ENCODE data around the gene PECR. TPM values are rescaled to one million over a fixed set of nuclear protein-coding genes. Genes with fewer than 3 reads are reported as not detected.
"Not testable (repeated sequence)": the region's sequence is repeated elsewhere in the genome, so short reads cannot be mapped to it uniquely, and the experiment has no call there.

PECR gene
- total RNA-seq, 1 donor from 2014 or later: 6.9 TPM

DNA sequence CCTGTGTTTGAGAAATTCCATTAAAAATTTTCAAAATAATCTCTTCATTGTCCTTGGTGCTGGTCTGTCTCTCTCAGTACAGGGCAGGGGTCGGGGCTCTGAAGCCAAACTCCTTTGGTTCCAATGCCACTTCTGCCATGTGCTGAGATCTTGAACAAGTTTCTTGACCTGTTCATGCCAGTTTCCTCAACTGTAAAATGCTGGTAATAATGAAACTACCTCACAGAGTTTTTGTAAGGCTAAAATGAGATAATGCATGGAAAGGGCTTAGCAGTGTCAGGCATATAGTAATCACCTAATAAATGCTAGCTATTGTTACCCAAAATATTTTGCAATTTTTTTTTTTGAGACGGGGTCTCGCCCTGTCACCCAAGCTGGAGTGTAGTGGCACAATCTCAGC lies 51.4 kb downstream of the PECR start:
- DNase-seq (ENCODE audit: low read depth, low spot score): no peak

DNA sequence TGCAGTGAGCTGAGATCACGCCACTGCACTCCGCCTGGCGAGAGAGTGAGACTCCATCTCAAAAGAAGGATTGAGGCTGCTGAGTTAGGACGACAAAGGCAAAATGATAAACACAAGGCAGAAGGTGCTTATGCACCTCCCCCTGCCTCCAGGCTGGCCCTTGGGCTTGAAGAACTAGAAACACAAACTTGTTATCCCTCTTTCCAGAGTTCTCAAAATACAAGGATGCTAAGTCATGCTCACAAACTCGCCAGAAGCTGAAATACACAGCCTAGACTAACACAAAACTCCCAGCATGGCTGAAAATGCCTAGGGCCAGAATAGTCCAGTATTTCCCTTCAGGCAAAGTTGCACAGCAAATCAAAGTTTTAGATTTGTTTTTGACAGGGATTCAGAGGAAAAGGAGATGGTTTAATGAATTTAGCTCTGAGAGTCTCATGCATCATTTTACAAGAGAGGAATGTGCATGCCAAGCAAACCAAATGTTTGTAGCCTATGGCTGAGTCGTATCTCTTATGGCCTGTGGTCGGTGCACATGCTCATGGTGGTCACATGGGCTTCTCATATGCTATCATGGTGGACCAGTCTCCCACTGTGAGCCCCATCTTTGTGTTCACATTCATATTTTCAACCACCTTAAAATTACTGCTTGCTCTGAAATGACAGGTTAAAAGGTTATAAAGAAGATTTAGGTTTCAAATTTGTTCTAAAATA lies 52.0 kb downstream of the PECR start:
- DNase-seq (ENCODE audit: low read depth, low spot score): no peak

DNA sequence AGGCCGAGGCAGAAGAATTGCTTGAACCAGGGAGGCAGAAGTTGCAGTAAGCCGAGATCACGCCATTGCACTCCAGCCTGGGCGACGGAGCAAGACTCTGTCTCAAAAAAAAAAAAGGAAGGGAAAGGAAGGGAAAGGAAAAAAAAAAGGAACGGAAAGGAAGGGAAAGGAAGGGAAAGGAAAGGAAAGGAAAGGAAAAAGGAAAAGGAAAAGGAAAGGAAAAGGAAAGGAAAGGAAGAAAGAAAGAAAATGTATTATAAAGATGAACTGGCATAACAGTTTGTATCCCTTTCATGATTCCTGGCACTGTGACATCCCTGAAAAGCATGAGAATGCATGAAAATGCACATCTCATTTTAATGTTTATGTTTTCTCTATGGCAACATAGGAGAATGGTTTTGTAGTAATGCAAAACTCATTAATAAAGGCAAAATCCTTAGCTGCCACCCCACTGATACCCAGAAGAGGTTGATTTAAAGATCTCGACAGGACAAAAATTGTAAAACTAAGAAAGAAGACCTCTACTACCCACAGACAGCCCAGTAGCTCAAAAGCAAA lies 56.8 kb downstream of the PECR start:
- DNase-seq (ENCODE audit: low read depth, low spot score): no peak

DNA sequence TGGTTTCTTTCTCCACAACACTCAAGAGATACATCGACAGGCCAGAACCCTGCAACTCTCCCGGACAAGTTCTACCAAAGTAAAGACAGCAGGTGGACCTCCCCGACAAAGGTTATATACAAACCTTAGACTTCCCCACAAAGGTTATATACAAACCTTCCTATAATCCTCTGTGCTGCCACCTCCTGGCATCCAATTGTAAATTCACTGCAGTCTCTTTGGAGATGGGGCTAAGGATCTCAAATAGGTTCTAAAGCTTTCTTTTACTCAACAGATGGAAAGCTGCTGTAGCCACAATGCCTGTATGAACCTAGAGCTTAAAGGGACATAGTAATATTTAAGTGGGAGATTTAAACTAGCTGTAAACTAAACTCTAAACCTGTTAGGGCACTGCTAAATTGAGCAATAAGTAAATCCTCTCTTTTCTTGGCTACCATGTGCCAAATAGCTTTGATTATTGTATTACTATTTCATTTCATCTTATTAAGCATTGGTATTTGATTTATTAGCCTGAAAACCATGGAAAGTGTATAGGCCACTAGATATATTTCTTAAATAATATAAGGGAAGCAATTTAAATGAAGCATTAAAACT lies 58.5 kb downstream of the PECR start:
- DNase-seq (ENCODE audit: low read depth, low spot score): peak; percentile 17

DNA sequence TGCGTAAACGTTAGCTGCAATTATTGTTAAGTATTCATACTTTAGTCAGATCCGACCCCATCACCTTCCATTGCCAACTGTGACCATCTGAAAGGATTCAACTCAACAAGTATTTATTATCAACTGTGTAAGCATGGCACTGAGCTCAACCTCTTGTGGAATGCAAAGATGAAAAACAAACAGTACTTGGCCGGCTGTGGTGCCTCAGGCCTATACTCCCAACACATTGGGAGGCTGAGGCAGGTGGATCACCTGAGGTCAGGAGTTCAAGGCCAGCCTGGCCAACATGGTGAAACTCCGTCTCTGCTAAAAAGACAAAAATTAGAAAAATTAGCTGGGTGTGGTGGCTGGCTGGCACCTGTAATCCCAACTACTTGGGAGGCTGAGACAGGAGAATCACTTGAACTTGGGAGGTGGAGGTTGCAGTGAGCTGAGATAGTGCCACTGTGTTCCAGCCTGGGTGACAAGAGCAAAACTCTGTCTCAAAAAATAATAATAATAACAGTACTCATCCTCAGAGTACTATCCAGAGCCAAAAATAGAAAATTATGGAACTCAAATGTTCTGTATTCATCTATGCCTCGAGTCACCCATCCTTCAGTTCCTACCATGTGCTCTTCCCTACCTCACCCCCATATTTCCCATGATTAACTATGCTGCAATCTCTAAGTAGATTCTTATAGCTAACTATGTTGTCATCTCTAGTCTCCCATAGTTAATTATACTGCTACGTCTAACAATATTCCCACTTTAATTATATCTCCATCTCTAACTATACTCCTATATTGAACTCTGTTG lies 59.6 kb downstream of the PECR start:
- no peak for DNase-seq (ENCODE audit: low read depth, low spot score)

DNA sequence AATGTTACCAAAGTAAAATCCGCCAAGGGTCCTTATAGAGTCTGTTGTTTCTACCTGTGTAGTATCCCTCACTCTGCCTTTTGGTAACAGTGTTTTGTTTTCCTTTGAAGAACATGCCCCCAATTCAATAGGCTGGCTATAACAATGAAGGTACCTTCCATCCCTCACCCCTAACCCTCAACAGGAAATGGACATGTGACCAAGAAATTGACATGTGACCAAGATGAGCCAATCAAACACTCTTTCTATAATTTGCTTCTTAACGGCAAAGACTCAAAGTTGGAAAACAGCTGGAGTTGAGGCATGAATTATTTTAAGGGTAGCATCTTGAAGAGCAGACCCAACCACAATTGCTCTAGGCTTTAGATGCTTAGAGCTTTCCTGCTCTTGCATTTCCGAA lies 62.9 kb downstream of the PECR start:
- DNase-seq (ENCODE audit: low read depth, low spot score): no peak

DNA sequence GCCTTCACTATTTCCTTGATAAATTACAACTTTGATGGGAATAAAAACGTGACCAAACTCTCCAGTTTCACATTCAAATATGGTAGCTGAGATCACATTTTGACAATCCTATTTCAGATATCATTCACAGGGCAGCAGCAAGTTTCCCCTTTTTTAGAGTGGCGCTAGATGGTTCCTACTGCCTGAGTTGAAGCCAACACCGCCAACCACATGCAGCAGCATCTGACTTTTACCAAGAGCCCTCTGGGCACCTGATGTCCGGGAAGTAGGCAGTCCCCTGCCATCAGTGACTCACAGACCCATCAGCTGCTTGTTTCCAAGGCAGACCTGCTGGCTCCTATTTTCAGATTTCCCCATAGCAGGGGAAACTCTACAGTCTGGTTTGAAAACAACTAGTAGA lies 64.2 kb downstream of the PECR start:
- DNase-seq (ENCODE audit: low read depth, low spot score): no peak

DNA sequence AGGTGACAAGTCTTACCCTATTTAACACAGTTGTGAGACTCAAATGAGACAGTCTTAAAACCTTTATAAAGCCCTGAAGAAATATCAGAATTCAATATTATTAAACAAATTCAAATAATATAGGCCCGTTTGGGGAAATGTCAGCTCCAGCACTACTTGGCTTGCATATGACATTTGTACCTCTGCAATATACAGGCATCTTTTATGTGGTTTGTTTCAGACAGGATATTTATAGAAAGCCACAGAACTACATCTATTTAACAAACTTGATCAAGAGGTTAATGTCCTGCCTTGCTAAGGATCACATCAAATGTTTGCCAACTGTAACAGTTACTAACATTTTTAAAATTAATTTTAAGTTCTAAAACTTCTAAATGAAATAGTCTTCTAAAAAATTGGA lies 65.0 kb downstream of the PECR start:
- no peak for DNase-seq (ENCODE audit: low read depth, low spot score)

DNA sequence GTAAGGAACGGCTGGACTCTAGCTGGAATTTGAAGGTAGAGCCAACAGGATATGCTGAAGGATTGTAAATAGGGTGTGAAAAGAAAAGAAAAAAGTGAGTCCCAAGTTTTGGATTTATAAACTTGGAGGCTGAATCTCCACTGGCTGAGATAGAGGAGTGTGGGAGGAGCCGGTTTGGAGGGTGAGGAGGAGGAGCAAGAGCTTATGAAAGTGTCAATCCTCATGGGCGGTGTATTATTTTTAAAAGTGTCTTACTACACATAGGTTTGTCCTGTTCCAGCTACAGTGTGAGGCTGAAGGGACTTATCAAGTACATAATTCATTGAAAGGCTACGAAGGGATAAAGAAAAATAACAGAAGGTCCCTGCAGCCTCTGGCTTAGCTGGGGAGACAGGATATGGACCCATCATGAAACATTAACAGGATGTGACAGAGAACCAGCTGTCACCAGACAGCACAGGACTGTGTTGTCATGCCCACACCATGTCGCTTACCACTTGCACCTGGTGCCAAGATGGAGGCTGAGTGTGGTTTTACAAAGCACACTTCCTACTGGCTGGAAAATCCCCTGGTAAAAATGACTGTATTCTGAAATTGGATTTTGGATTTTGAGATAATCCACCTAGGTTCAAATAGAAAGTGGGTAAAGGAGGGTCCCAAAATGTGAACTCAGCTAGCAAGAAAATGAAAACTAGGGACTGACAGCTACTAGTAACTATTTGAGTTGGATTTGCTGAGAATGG lies 65.7 kb downstream of the PECR start:
- no peak for DNase-seq (ENCODE audit: low read depth, low spot score)

DNA sequence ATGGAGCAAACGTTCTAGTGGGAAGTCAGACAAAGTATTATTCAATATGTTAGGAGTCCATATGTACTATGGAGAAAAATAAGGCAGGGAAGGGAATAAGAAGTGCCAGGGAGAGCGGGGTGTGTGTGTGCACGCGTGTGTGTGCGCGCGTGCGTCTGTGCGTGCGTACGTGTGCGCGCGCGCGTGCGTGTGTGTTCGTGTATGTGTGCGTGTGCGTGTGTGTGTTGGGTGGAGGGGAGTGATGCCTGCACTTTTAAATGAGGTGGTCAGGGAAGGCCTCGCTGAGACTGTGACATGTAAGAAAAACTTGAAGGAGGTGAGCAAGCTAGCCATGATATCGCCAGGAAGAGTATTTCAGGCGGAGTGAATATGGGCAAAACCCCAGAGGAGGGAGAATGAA lies 66.6 kb downstream of the PECR start:
- DNase-seq (ENCODE audit: low read depth, low spot score): no peak

DNA sequence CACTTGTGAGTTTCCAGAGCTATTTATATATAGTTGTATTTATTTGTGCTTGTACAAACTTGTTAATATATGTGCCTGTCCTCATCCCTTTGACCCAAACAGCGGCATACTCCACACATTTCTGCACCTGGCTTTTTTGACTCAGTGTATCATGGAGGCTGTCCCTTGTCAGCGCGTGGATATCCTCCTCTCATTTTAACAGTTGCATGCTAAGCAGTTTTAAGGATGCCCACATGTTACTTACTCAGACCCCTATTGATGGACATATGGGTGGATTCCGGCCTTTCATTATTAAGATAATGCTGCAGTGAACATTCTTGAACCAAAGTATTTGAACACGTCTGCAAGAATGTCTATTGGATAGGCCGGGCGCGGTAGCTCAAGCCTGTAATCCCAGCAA lies 67.6 kb downstream of the PECR start:
- no peak for DNase-seq (ENCODE audit: low read depth, low spot score)

DNA sequence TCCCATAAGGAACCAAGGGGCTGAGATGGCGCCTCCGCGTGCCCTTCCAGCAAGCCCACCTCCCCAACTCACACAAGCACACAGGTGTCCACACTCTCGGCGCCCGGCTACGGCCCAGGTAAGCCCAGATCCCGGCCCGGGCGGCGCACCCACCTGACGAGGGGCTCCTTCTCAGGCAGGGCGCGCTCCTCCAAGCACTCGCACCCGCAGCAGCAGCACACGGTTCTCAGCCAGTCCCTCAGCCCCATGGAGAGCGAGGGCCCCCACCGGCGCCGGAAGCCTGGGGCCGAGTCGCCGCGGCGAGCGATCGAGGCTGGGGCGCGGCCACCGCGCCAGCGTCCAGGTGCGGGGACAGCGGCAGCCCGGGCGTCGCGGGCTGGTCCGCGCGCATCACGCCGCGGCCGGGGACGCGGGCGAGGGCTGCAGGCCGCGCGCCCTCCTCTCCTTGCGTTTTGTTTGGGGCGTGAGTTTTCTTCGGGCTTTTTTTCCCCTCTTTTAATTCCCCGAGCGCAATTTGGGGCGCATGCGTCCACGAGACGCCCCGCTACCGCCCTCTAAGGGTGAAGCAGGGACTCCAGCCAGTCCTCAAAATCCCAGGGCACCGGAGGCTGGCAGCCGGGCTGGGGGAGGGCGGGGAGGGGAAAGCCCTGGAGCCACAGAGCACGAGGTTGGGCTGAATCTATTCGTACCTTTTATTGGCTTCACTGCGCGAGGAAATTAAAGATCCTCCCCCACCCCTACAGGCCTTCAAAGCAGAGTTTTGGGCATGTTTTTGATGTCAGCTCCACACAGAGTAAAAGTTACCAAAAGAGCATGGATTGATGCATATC lies 68.3 kb downstream of the PECR start, which contains the start of gene MREG:
Gene MREG, minus strand, starts transcription at position 472 of the 830 bp plus-strand sequence. Its CDS starts 224 bp downstream, at position 248.
- DNase-seq (ENCODE audit: low read depth, low spot score): peak; percentile 20

DNA sequence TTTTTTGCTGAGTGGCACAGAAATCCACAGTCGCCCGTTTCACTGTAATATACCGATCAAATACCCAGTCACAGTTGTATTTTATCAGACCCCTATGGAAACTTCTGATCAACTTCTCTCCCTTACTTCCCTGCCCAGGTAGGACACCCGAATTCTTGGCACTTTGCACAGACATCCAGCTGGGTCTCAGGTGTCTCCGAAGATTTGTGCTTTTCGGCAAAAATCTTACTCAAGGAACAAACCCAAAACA lies 68.9 kb downstream of the PECR start:
- no peak for DNase-seq (ENCODE audit: low read depth, low spot score)

DNA sequence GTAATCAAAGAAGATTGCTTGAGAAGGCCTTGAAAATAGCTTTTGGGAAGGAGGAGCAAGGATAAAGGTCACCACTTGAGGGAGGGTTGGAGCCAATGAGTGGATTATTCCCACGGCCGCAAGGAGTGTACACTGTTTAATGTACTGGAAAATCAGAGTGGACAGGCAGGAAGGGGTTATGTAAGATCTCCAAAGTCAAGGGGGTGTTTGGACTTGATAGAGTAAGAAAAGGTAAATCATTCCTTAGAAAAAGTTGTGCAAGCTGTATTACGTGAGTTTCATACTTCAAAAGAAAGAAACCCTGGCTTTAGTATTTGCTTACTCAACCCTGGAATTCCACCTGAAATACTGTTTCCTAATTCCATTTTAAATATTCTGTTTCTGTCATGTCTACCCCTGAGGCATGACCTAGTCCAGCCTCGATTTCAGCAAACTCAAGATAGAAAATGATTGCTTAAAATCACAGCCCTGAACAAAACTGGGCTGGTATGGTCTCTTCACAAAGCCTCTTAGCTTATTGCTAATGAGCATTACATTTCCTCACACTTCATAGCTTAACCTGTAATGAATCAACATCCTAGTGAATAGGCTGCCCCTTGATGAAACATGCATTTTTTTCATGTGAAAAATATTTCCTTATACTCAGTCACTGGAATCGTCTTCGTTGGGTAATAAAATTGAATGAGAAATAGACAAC lies 69.3 kb downstream of the PECR start:
- no peak for DNase-seq (ENCODE audit: low read depth, low spot score)

DNA sequence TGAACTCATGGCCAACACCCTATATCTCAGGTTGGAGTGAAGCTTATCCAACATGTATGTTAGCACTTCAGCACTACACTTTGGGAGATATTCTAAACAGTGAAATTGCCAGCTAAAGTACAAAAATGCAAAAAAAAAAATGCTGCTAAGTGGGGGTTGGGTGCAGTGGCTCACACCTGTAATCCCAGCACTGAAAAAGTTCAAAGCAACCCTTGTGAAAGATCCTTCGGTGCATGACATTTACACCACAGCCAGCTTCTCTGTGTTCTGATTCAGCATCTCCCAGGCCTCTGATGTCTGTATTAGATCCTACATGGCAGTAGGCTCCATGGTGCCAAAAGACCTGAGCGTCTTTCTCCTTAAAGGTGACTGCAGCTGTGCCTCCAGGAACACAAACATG lies 72.4 kb downstream of the PECR start:
- not testable (repeated sequence) for DNase-seq (ENCODE audit: low read depth, low spot score)

DNA sequence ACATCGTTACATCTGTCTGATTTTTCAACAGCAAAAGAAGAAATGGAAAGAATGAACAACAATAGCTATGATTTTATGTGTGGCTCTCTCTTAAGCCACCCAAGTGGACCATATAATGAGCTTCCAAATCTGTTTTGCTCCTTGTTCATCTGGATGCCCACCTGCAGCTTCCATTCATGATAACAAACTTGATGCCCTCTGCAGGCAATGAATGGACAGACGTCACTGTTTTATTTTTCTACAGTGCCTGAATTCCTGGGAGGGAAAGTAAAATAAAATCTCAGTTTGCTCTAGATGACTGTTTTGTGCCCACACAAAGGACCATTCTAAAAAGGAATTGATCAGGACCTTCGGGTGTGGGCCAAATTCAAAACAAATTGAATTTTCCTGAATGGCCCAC lies 73.2 kb downstream of the PECR start:
- DNase-seq (ENCODE audit: low read depth, low spot score): no peak

DNA sequence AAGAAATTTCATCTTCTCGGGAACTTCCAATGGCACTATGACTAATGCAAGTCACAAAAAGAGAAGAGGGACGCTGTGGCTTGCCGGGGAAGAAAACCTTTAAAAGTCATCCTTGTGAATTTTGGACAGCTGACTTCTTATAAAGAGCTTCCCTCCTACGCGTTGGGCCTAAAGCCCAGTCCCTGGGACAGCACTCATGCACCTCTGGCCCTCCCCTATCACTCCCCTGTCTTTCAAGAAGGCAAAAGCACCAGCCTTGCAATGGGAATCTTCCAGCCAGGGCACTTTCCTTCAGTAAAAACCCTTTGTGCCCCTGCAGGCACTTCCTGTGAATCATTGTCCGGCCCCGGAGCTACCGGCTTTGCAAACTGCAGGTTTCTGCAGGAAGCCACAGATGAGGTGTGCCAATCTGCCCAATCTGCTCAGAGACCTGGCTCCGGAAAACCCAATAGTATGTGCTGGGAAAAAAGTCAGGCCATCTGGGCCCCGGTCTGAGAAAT lies 75.4 kb downstream of the PECR start:
- peak; percentile 15 for DNase-seq (ENCODE audit: low read depth, low spot score)

DNA sequence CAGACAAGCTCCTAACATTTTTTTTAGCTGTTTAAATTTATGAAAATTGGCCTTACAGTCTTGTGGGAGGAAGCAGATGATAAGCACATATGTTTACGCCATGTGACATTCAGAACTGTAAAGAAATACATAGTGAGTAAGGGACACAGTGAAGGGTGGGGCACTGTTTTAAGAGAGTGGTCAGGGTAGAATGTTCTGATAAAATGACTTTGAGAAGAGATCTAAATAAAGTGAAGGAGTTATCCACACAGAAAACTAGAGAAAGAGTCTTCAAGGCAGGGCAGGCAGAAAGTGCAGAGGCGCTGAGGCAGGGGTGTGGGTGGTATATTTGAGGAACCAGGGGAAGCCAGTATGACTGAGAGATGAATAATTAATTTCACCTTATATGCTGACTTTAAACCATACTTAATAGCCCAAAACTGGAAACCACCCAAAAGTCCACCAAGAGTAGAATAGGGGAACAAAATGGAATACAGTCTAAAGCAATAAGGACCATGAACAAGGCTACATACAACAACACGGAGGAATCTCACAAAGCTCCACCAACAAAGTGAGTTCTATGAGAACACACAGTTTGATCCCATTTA lies 76.8 kb downstream of the PECR start:
- DNase-seq (ENCODE audit: low read depth, low spot score): no peak

DNA sequence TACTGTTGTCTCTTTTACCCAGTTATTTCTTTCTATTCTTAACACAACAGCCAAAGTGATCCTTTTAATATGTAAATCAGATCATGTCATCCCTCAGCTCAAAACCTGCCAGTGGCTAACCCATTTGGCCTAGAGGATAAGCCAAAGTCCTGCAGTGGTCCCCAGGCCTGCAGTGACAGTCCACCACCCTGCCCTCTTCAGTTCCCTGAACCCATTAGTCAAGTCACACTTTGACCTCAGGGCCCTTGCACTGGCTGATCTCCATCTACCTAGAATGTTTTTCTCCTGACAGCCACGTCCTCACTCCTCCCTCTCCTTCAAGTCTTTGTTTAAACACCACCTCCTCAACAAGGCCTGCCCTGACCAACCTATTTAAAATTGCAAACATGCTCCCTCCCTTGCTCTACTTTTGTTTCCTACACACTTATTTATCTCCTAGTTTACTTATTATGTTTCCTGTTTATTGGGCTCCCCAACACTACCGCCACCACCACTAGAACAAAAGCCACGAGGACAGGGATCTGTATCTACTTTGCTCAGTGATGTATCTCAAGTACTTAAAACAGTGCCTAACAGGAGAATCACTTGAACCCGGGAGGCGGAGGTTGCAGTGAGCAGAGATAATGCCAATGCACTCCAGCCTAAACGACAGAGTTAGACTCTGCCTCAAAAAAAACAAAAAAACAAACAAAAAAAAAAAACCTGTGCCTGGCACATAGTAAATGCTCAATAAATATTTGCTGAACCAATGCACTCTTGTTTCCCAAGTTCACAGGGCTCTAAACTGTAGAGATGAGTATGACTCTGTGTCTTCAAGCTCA lies 77.5 kb downstream of the PECR start:
- no peak for DNase-seq (ENCODE audit: low read depth, low spot score)
